ENCODE measurements around the gene IQGAP1.

The IQGAP1 gene

GRCh38 chr15:90436952-90437351 lies 48.9 kb downstream of the IQGAP1 start:
- FAIRE-seq (no peak), DNase-seq (ENCODE audit: insufficient read length, low spot score) (no peak)

- DNase-seq (ENCODE audit: insufficient read length, low spot score) (no peak), FAIRE-seq (no peak)
Measured at GRCh38 chr15:90437516-90437915, 49.5 kb downstream of the IQGAP1 start.

GRCh38 chr15:90439946-90440345 lies 51.9 kb downstream of the IQGAP1 start:
- no peak for FAIRE-seq
- no peak for DNase-seq (ENCODE audit: insufficient read length, low spot score)

GRCh38 chr15:90441027-90441426 lies 53.0 kb downstream of the IQGAP1 start:
- no peak for FAIRE-seq
- no peak for DNase-seq (ENCODE audit: insufficient read length, low spot score)

- FAIRE-seq: no peak
- DNase-seq (ENCODE audit: insufficient read length, low spot score): no peak
Measured at GRCh38 chr15:90442423-90442822, 54.4 kb downstream of the IQGAP1 start.

- no peak for FAIRE-seq
- DNase-seq (ENCODE audit: insufficient read length, low spot score): no peak
Measured at GRCh38 chr15:90449206-90449735, 61.2 kb downstream of the IQGAP1 start.

- FAIRE-seq (peak; percentile 33), DNase-seq (ENCODE audit: insufficient read length, low spot score) (peak; percentile 47)
Measured at GRCh38 chr15:90451053-90451850, 63.2 kb downstream of the IQGAP1 start.

GRCh38 chr15:90456236-90456635 lies 68.2 kb downstream of the IQGAP1 start:
- no peak for DNase-seq (ENCODE audit: insufficient read length, low spot score)
- FAIRE-seq: no peak

- no peak for FAIRE-seq
Measured at GRCh38 chr15:90458061-90458460, 70.0 kb downstream of the IQGAP1 start.

GRCh38 chr15:90459368-90459767 lies 71.3 kb downstream of the IQGAP1 start:
- no peak for FAIRE-seq
- DNase-seq (ENCODE audit: insufficient read length, low spot score): no peak

More at GRCh38 chr15:90458061-90458460, 70.0 kb downstream of the IQGAP1 start:
- DNase-seq (ENCODE audit: insufficient read length, low spot score): no peak

- FAIRE-seq (no peak), DNase-seq (ENCODE audit: insufficient read length, low spot score) (no peak)
Measured at GRCh38 chr15:90460142-90460824, 72.2 kb downstream of the IQGAP1 start.

GRCh38 chr15:90463381-90463780 lies 75.3 kb downstream of the IQGAP1 start:
- FAIRE-seq (no peak), DNase-seq (ENCODE audit: insufficient read length, low spot score) (no peak)

- no peak for DNase-seq (ENCODE audit: insufficient read length, low spot score)
- FAIRE-seq: no peak
Measured at GRCh38 chr15:90465140-90465929, 77.3 kb downstream of the IQGAP1 start.

GRCh38 chr15:90465930-90466567 lies 78.0 kb downstream of the IQGAP1 start:
- FAIRE-seq (no peak), DNase-seq (ENCODE audit: insufficient read length, low spot score) (no peak)

GRCh38 chr15:90469723-90470122 lies 81.7 kb downstream of the IQGAP1 start:
- DNase-seq (ENCODE audit: insufficient read length, low spot score) (no peak), FAIRE-seq (no peak)

- no peak for FAIRE-seq
- DNase-seq (ENCODE audit: insufficient read length, low spot score): no peak
Measured at GRCh38 chr15:90470453-90470852, 82.4 kb downstream of the IQGAP1 start.

GRCh38 chr15:90471126-90471525 lies 83.1 kb downstream of the IQGAP1 start:
- DNase-seq (ENCODE audit: insufficient read length, low spot score) (no peak), FAIRE-seq (no peak)

GRCh38 chr15:90471769-90472168 lies 83.7 kb downstream of the IQGAP1 start:
- FAIRE-seq (no peak), DNase-seq (ENCODE audit: insufficient read length, low spot score) (no peak)

- DNase-seq (ENCODE audit: insufficient read length, low spot score) (no peak), FAIRE-seq (no peak)
Measured at GRCh38 chr15:90478846-90479481, 90.9 kb downstream of the IQGAP1 start.

- FAIRE-seq (no peak), DNase-seq (ENCODE audit: insufficient read length, low spot score) (no peak)
Measured at GRCh38 chr15:90479656-90480055, 91.6 kb downstream of the IQGAP1 start.
